H1 (cell line): ENCODE data around the gene PTPRT. TPM values are rescaled to one million over a fixed set of nuclear protein-coding genes. Genes with fewer than 3 reads are reported as not detected.

ENCODE experiments used
- CTCF ChIA-PET: fragments of 300-600 bp; sonication (Branson Sonifier 250); formaldehyde crosslinking; loops from one replicate; lab custom pipeline; 2021; ENCODE audit not compliant: partially characterized antibody; lab: Charles Lee
- POLR2A ChIA-PET: fragments of 300-600 bp; sonication (Branson Sonifier 250); formaldehyde crosslinking; loops from one replicate; lab custom pipeline; 2021; ENCODE audit warnings: inconsistent platforms; ENCODE audit not compliant: partially characterized antibody; lab: Charles Lee
- DNase-seq, 2 experiments: peaks; one replicate each; pipeline versions ENCODE4 v3.0.0 to v3.0.0-alpha.2; 2010 to 2022; ENCODE audit warnings: low spot score in 2 of 2, low read depth in 1 of 2, mixed read lengths in 1 of 2
- FAIRE-seq: peaks from 2 replicates; lab custom pipeline; 2011; peaks lifted over from hg19 to GRCh38; lab: Jason Lieb, UNC
- H2AFZ ChIP-seq: 2 replicates; pipeline ENCODE4 v1.8.1; 2012; ENCODE audit warnings: low read length, inconsistent platforms
- H2AK5ac ChIP-seq: 2 replicates; pipeline ENCODE4 v1.6.1; 2013; ENCODE audit warnings: low read depth, low read length
- H2BK120ac ChIP-seq: replicated peaks from 2 replicates; pipeline ENCODE3; 2013; ENCODE audit warnings: low read depth, low read length, inconsistent platforms
- H2BK12ac ChIP-seq: 2 replicates; pipeline ENCODE4 v1.6.1; 2013; ENCODE audit warnings: low read depth, low read length
- H2BK15ac ChIP-seq: 2 replicates; pipeline ENCODE4 v1.6.1; 2013; ENCODE audit warnings: low read length
- H2BK20ac ChIP-seq: 2 replicates; pipeline ENCODE4 v1.6.1; 2013; ENCODE audit warnings: low read length
- H2BK5ac ChIP-seq: 2 replicates; pipeline ENCODE4 v1.6.1; 2013; ENCODE audit warnings: low read depth, low read length
- H3K14ac ChIP-seq: 2 replicates; pipeline ENCODE4 v1.6.1; 2013; ENCODE audit warnings: inconsistent platforms; ENCODE audit not compliant: insufficient read length
- H3K18ac ChIP-seq: 2 replicates; pipeline ENCODE4 v1.6.1; 2013; ENCODE audit warnings: low read length; ENCODE audit errors: extremely low read depth
- H3K23ac ChIP-seq: 2 replicates; pipeline ENCODE4 v1.6.1; 2013; ENCODE audit warnings: inconsistent platforms; ENCODE audit not compliant: insufficient read length
- H3K23me2 ChIP-seq: 2 replicates; pipeline ENCODE4 v1.6.1; 2013; ENCODE audit warnings: low read depth, low read length
- H3K27ac ChIP-seq: 2 replicates; pipeline ENCODE4 v1.6.1; 2011; ENCODE audit warnings: low read depth, low read length, inconsistent platforms
- H3K27me3 ChIP-seq, 4 experiments: replicated peaks in 1 of 4; 1 replicate in 1 of 4; 2 replicates in 3 of 4; pipeline versions ENCODE4 v1.6.1 to v1.8.1; 2011 to 2013; ENCODE audit warnings: low read length in 3 of 4, mild to moderate bottlenecking in 3 of 4, inconsistent platforms in 2 of 4, mixed read lengths in 2 of 4, moderate library complexity in 1 of 4; ENCODE audit not compliant: control insufficient read depth in 3 of 4, insufficient read depth in 3 of 4; ENCODE audit errors: extremely low read depth in 1 of 4
- H3K36me3 ChIP-seq, 4 experiments: 2 replicates each; pipeline versions ENCODE4 v1.6.1 to v1.8.1; 2011 to 2013; ENCODE audit warnings: mild to moderate bottlenecking in 4 of 4, low read length in 3 of 4, moderate library complexity in 2 of 4, control low read depth in 1 of 4, inconsistent platforms in 1 of 4; ENCODE audit not compliant: insufficient read depth in 4 of 4, control insufficient read depth in 2 of 4
- H3K4ac ChIP-seq: replicated peaks from 2 replicates; pipeline ENCODE3; 2013; ENCODE audit warnings: low read length, low read depth, mixed read lengths, inconsistent platforms; ENCODE audit not compliant: insufficient read length
- H3K4me1 ChIP-seq, 4 experiments: replicated peaks in 1 of 4; 1 replicate in 1 of 4; 2 replicates in 3 of 4; pipeline versions ENCODE4 v1.6.1 to v1.8.1; 2011 to 2013; ENCODE audit warnings: low read length in 3 of 4, inconsistent platforms in 2 of 4, mixed read lengths in 1 of 4; ENCODE audit not compliant: insufficient read depth in 4 of 4, control insufficient read depth in 3 of 4
- H3K4me2 ChIP-seq, 2 experiments: 2 replicates each; pipeline versions ENCODE4 v1.6.1 to v1.8.1; 2011 to 2013; ENCODE audit warnings: low read depth in 2 of 2, low read length in 2 of 2, control low read depth in 1 of 2, inconsistent platforms in 1 of 2, mild to moderate bottlenecking in 1 of 2; ENCODE audit not compliant: insufficient read depth in 1 of 2
- H3K4me3 ChIP-seq, 4 experiments: fragments of 200-600, 300-600 bp in 1 of 4; sonication (generic), shearing (Covaris generic), sonication (Bioruptor Twin) in 1 of 4; 2 replicates each; pipeline versions ENCODE4 v1.5.1 to v1.8.1; 2011 to 2016; ENCODE audit warnings: low read length in 4 of 4, low read depth in 3 of 4, control low read depth in 2 of 4, inconsistent platforms in 2 of 4, mild to moderate bottlenecking in 2 of 4, mixed read lengths in 1 of 4, moderate library complexity in 1 of 4; ENCODE audit not compliant: insufficient read depth in 2 of 4; ENCODE audit errors: extremely low read depth in 1 of 4
- H3K56ac ChIP-seq: replicated peaks from 2 replicates; pipeline ENCODE3; 2013; ENCODE audit warnings: low read depth, mild to moderate bottlenecking, mixed read lengths, low read length, inconsistent platforms; ENCODE audit not compliant: insufficient read length
- H3K79me1 ChIP-seq: 2 replicates; pipeline ENCODE4 v1.6.1; 2013; ENCODE audit warnings: low read depth, low read length, control low read depth
- H3K79me2 ChIP-seq, 2 experiments: 2 replicates each; pipeline versions ENCODE4 v1.6.1 to v1.8.1; 2012 to 2013; ENCODE audit warnings: low read length in 2 of 2, mild to moderate bottlenecking in 2 of 2, inconsistent platforms in 1 of 2; ENCODE audit not compliant: insufficient read depth in 2 of 2, control insufficient read depth in 1 of 2
- H3K9ac ChIP-seq, 4 experiments: replicated peaks in 1 of 4; 1 replicate in 1 of 4; 2 replicates in 3 of 4; pipeline versions ENCODE4 v1.6.1 to v1.8.1; 2011 to 2013; ENCODE audit warnings: low read depth in 3 of 4, low read length in 3 of 4, control low read depth in 2 of 4, mild to moderate bottlenecking in 2 of 4, moderate library complexity in 2 of 4, inconsistent platforms in 1 of 4; ENCODE audit errors: extremely low read depth in 1 of 4
- H3K9me3 ChIP-seq, 2 experiments: 2 replicates each; pipeline versions ENCODE4 v1.6.1 to v1.8.1; 2012 to 2013; ENCODE audit warnings: mild to moderate bottlenecking in 2 of 2, moderate library complexity in 2 of 2, control low read depth in 1 of 2, inconsistent platforms in 1 of 2, low read depth in 1 of 2, low read length in 1 of 2, mixed read lengths in 1 of 2; ENCODE audit not compliant: insufficient read depth in 2 of 2
- H4K20me1 ChIP-seq, 2 experiments: replicated peaks in 1 of 2; 2 replicates each; pipeline versions ENCODE3 to v1.8.1; 2011 to 2013; ENCODE audit warnings: inconsistent platforms in 2 of 2, low read length in 2 of 2, mild to moderate bottlenecking in 1 of 2; ENCODE audit not compliant: insufficient read depth in 2 of 2, control insufficient read depth in 1 of 2
- H4K5ac ChIP-seq: 2 replicates; pipeline ENCODE4 v1.6.1; 2013; ENCODE audit warnings: low read length, low read depth, mixed read lengths, inconsistent platforms; ENCODE audit not compliant: insufficient read length
- H4K8ac ChIP-seq: 2 replicates; pipeline ENCODE4 v1.8.0; 2013; ENCODE audit warnings: mild to moderate bottlenecking, moderate library complexity, low read length, inconsistent platforms; ENCODE audit not compliant: insufficient read depth; ENCODE audit errors: extremely low read depth
- H4K91ac ChIP-seq: replicated peaks from 2 replicates; pipeline ENCODE3; 2013; ENCODE audit warnings: low read length, mixed read lengths, inconsistent platforms; ENCODE audit not compliant: insufficient read length
- ASH2L ChIP-seq: fragments of 200-600, 300-600 bp; sonication (generic); IDR thresholded peaks from one replicate; pipeline ENCODE4 v1.7.1; 2017; ENCODE audit warnings: low read length
- BACH1 ChIP-seq: IDR thresholded peaks from 2 replicates; pipeline ENCODE4 v1.6.1; 2012; ENCODE audit warnings: low read length, improper control_type of control experiment
- BRCA1 ChIP-seq: IDR thresholded peaks from 2 replicates; pipeline ENCODE4 v1.6.1; 2012; ENCODE audit warnings: low read depth, low read length, improper control_type of control experiment
- CTBP2 ChIP-seq: IDR thresholded peaks from 2 replicates; pipeline ENCODE4 v1.7.0; 2011; ENCODE audit warnings: borderline replicate concordance, mild to moderate bottlenecking, moderate library complexity, mixed read lengths, low read length; ENCODE audit not compliant: insufficient read depth, insufficient read length
- GABPA ChIP-seq: IDR thresholded peaks from 2 replicates; pipeline ENCODE4 v1.6.1; 2011; ENCODE audit warnings: mild to moderate bottlenecking, low read length, moderate library complexity, borderline replicate concordance; ENCODE audit not compliant: insufficient read depth
- GTF2F1 ChIP-seq: IDR thresholded peaks from 2 replicates; pipeline ENCODE4 v1.6.1; 2012; ENCODE audit warnings: low read depth, low read length, improper control_type of control experiment, borderline replicate concordance
- HDAC6 ChIP-seq: IDR thresholded peaks from one replicate; pipeline ENCODE4 v1.7.1; 2012; ENCODE audit warnings: low read depth, mild to moderate bottlenecking, inconsistent platforms, low read length, moderate library complexity
- JUND ChIP-seq: IDR thresholded peaks from 2 replicates; pipeline ENCODE4 v1.6.1; 2011; ENCODE audit warnings: mild to moderate bottlenecking, improper control_type of control experiment, low read length
- POU5F1 ChIP-seq: IDR thresholded peaks from 2 replicates; pipeline ENCODE4 v1.6.1; 2011; ENCODE audit warnings: low read depth, mild to moderate bottlenecking, low read length, moderate library complexity
- RBBP5 ChIP-seq: IDR thresholded peaks from 2 replicates; pipeline ENCODE4 v1.7.1; 2012; ENCODE audit warnings: low read depth, mild to moderate bottlenecking, inconsistent platforms, low read length, moderate library complexity, borderline replicate concordance
- SIN3A ChIP-seq, 2 experiments: IDR thresholded peaks in 1 of 2; conservative IDR thresholded peaks in 1 of 2; 2 replicates each; pipeline ENCODE4 v1.6.1; 2011 to 2012; ENCODE audit warnings: low read length in 2 of 2, improper control_type of control experiment in 1 of 2, low read depth in 1 of 2, mild to moderate bottlenecking in 1 of 2
- SP2 ChIP-seq: IDR thresholded peaks from 2 replicates; pipeline ENCODE4 v1.6.1; 2012; ENCODE audit warnings: mild to moderate bottlenecking, low read length, inconsistent platforms
- SP4 ChIP-seq: IDR thresholded peaks from 2 replicates; pipeline ENCODE4 v1.6.1; 2012; ENCODE audit warnings: low read length, inconsistent platforms
- YY1 ChIP-seq: IDR thresholded peaks from 2 replicates; pipeline ENCODE4 v1.6.1; 2011; ENCODE audit warnings: low read depth, mild to moderate bottlenecking, low read length
- WGBS, 2 experiments: shearing (Covaris generic) in 1 of 2; methylation state at CpG; one replicate each; pipeline versions ENCODE4 v1.1.6 to v1.1.7; 2013 to 2015; ENCODE audit warnings: low lambda C conversion rate in 2 of 2, mixed read lengths in 2 of 2, inconsistent platforms in 1 of 2, low coverage in 1 of 2, missing lambda C conversion rate in 1 of 2; ENCODE audit not compliant: insufficient replicate concordance in 2 of 2, insufficient coverage in 1 of 2, insufficient read length in 1 of 2; ENCODE audit errors: extremely low coverage in 1 of 2, missing lambda C conversion rate in 1 of 2; 5-methylcytosine and 5-hydroxymethylcytosine counted together
- polyA plus RNA-seq, 7 experiments: library from polyadenylated mRNA; depleted of rRNA in 3 of 7; stranded (reverse) in 5 of 7; unstranded in 2 of 7; fragments of >200 nt in 5 of 7; fragments of 200-250 nt in 2 of 7; gene quantifications; 1 replicate in 5 of 7; 2 replicates in 1 of 7; 4 replicates in 1 of 7; pipeline versions ENCODE4 v1.2.1 to v1.2.3, GENCODE V29; 2011 to 2013; ENCODE audit warnings: missing spikeins in 2 of 7, mixed read lengths in 2 of 7
- total RNA-seq: library from RNA; stranded (reverse); fragmentation: NEBNext Ultra II Directional; extraction: Animal tissue kit (Norgen Biotek cat#: 25700); gene quantifications from 2 replicates; pipeline ENCODE4 v1.2.1, GENCODE V29; 2021
- TF ChIP-seq, protein P1 (sequence below): IDR thresholded peaks from 2 replicates; pipeline ENCODE4 v1.6.1; 2012; ENCODE audit warnings: inconsistent platforms

Gene PTPRT
- total and polyA plus RNA-seq, 2 of the 8 experiments (the other 6 are each of a cell fraction or from before 2014, with no cell fraction given) = 0.33 to 1.8 TPM

DNA sequence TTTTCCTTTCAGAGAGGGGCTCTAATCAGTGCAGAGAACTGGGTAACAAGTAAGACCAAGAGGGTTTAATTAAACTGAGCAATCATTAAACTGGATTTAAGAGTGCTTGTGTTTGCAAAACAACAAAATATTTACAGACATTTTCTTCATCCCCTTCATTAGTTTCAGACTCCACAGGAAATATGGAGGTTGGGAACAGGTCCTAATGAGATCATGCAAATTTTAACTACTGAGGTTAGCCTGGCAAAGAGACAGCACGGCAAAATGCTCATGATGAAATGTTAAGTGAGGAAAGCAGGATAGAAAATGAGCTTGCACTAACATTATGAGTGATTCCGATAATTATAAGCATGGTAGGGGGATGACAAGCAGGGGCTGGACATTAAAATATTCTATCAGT, 268.9 kb downstream of the PTPRT start:
- no peak overlapping the region for H3K27ac ChIP-seq
- no peak for TF ChIP-seq HDAC6
- no peak for TF ChIP-seq GTF2F1
- no peak for TF ChIP-seq SP2
- no peak for TF ChIP-seq CTBP2
- TF ChIP-seq YY1 = no peak
- no peak for TF ChIP-seq SP4
- TF ChIP-seq GABPA = no peak
- TF ChIP-seq, protein P1, sequence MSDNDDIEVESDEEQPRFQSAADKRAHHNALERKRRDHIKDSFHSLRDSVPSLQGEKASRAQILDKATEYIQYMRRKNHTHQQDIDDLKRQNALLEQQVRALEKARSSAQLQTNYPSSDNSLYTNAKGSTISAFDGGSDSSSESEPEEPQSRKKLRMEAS = no peak
- no peak for TF ChIP-seq BACH1
- TF ChIP-seq BRCA1 = no peak
- no peak for TF ChIP-seq ASH2L
- TF ChIP-seq POU5F1 = no peak
- no peak for TF ChIP-seq RBBP5
- no peak for TF ChIP-seq JUND
- TF ChIP-seq SIN3A (conservative IDR thresholded peaks at IDR 0.05 in 1 of 2, IDR thresholded peaks at IDR 0.05 in 1 of 2; ENCODE audit: low read depth in 1 of 2, low read length in 2 of 2) = no peak

More for the DNA sequence above, 268.9 kb downstream of the PTPRT start:
- no peak overlapping the region for H4K5ac ChIP-seq
- no peak overlapping the region for H3K56ac ChIP-seq
- no peak overlapping the region for H4K91ac ChIP-seq
- no peak overlapping the region for H3K23ac ChIP-seq
- no peak overlapping the region for H2BK120ac ChIP-seq
- H3K4ac ChIP-seq = no peak overlapping the region
- ChIA-PET POLR2A (no interaction called here), CTCF (no interaction called here)
- H3K14ac ChIP-seq = no peak overlapping the region
- no peak overlapping the region for H2AFZ ChIP-seq
- H2BK5ac ChIP-seq = no peak overlapping the region
- WGBS, 2 experiments = 80% methylated on average over 2 of the region's 2 CpGs; no CpG with 5 or more reads in 1 of the 2 experiments
- no peak overlapping the region for H4K8ac ChIP-seq
- no peak for FAIRE-seq
- no peak overlapping the region for H3K9ac ChIP-seq
- H3K79me2 ChIP-seq = no peaks in the 10 kb centered on the region
- no peaks in the 10 kb centered on the region for H3K79me1 ChIP-seq
- H2AK5ac ChIP-seq = no peak overlapping the region
- no peak overlapping the region for H2BK20ac ChIP-seq
- 0 out of 4 replicates have a peak, but pooled peaks cover 0 to 5% of the 10 kb centered on the region in 2 experiments for H3K9me3 ChIP-seq
- no peaks in the 10 kb centered on the region for H4K20me1 ChIP-seq
- no peak overlapping the region for H2BK12ac ChIP-seq
- no peak overlapping the region for H3K18ac ChIP-seq
- no peak overlapping the region for H3K4me3 ChIP-seq
- no peaks in the 10 kb centered on the region for H3K23me2 ChIP-seq
- H2BK15ac ChIP-seq = no peak overlapping the region
- no peaks in the 10 kb centered on the region for H3K4me1 ChIP-seq
- no peaks in the 10 kb centered on the region for H3K36me3 ChIP-seq
- no peaks in the 10 kb centered on the region for H3K27me3 ChIP-seq
- H3K4me2 ChIP-seq = no peak overlapping the region
- DNase-seq = no peak
